ENCODE results near the gene IL12A.

- TF ChIP-seq POLR2A (IDR thresholded peaks at IDR 0.05): no peak
- no peak for TF ChIP-seq CTCF (IDR thresholded peaks at IDR 0.05)
- TF ChIP-seq POLR2AphosphoS5 (IDR thresholded peaks at IDR 0.05): no peak
These were observed 4.0 kb downstream of the IL12A start for GRCh38 chr3:159992589-159992988.

All from gastroesophageal sphincter (tissue), 3 donors.